ENCODE measurements around the gene HEXIM1.

Gene HEXIM1

DNA sequence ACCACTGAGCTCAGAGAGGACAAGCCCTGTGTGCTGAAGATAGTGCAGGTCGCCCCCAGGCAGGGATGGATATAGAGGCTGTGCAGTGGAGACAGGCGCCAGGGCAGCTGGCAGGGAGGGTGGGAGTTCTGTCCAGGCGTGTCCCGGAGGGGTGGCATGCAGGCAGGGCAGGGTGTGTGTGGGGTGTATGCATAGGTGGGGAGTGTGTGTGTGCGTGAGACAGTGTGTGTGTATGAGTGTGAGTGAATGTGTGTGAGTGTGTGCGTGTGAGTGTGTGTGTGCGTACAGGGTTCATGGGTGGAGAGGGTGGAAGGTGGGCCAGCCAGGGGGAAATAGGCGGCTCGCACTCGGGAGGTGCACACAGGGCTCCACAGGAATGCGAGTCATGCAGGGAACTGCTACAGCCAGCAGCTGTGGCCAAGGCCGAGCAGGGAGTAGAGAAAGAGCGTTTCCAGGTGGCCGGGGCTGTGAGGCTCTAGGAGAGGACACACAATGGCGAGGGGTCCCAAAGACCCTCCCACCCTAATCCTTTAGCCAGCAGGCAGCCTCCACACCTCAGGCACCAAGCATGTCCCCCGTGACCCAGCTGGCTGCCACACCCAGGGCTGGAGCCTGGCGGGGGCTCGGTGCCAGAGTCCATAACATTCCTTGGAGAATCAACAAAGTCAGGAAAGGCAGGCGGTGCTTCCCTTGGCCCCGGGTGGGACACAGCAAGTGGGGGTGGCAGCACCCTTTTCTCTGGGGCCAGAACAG is 20.6 kb upstream of the HEXIM1 start:
- TF ChIP-seq, protein P1, sequence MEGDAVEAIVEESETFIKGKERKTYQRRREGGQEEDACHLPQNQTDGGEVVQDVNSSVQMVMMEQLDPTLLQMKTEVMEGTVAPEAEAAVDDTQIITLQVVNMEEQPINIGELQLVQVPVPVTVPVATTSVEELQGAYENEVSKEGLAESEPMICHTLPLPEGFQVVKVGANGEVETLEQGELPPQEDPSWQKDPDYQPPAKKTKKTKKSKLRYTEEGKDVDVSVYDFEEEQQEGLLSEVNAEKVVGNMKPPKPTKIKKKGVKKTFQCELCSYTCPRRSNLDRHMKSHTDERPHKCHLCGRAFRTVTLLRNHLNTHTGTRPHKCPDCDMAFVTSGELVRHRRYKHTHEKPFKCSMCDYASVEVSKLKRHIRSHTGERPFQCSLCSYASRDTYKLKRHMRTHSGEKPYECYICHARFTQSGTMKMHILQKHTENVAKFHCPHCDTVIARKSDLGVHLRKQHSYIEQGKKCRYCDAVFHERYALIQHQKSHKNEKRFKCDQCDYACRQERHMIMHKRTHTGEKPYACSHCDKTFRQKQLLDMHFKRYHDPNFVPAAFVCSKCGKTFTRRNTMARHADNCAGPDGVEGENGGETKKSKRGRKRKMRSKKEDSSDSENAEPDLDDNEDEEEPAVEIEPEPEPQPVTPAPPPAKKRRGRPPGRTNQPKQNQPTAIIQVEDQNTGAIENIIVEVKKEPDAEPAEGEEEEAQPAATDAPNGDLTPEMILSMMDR (conservative IDR thresholded peaks at IDR 0.05; ENCODE audit: low read depth) = no peak
- ChIA-PET CTCF (interaction anchor here (1.5 kb wide), 1 partner anchor 19 kb away, joined by 3 read pairs; no protein-coding TSS in a partner anchor), POLR2A (ENCODE audit: low non-redundant PET) (no interaction called here)
- DNase-seq (ENCODE audit: low spot score) = no peak
- peak overlapping the region; percentile 100 for H3K27ac ChIP-seq

DNA sequence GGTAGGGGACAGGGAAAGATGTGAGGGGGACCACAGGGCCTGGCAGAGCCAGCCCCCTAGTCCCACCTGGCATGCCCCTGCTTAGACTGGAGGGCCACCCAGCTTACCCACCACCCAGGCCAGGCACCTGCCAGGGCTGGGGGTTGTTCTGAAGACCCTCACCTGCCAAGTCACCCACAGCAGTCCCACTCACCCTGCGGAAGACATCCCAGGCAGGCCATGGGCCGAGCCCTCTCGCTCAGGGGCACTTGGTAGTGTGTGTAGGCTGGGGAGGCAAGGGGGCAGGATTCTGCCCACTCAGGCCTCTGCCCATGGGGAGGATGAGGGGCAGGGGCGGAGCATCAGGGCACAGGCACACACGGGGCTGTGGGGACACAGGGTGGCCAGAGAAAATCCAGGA is 19.9 kb upstream of the HEXIM1 start:
- CTCF ChIA-PET = interaction anchor here (1.5 kb wide), 1 partner anchor 19 kb away, joined by 3 read pairs; no protein-coding TSS in a partner anchor
- H3K27ac ChIP-seq = peak overlapping the region; percentile 100
- TF ChIP-seq, protein P1 (conservative IDR thresholded peaks at IDR 0.05; ENCODE audit: low read depth) = no peak
- POLR2A ChIA-PET (ENCODE audit: low non-redundant PET) = no interaction called here
- DNase-seq (ENCODE audit: low spot score) = no peak

DNA sequence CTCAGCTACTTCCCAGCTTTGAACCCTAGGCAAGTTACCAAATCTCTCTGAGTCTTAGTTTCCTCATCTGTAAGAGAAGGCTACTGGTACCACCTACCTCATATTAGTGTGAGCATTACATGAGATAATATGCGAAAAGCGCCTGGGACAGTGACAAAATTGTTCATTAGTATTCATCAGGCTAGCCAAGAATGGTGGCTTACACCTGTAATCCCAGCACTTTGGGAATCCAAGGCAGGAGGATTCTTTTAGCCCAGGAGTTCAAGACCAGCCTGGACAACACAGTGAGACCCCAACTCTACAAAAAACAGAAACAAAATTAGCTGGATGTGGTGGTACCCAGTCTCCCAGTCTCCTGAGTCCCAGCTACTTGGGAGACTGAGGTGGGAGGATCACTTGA is 19.3 kb upstream of the HEXIM1 start:
- DNase-seq (ENCODE audit: low spot score) = no peak
- CTCF ChIA-PET = interaction anchor here (0.6 to 1.5 kb wide), 4 partner anchors 20 to 210 kb away, joined by 3 to 5 read pairs (median 4); no protein-coding TSS in a partner anchor
- TF ChIP-seq, protein P1 (conservative IDR thresholded peaks at IDR 0.05; ENCODE audit: low read depth) = no peak
- peak overlapping the region; percentile 100 for H3K27ac ChIP-seq
- POLR2A ChIA-PET (ENCODE audit: low non-redundant PET) = interaction anchor here (0.5 kb wide), 1 partner anchor 20 kb away, joined by 3 read pairs; no protein-coding TSS in a partner anchor

DNA sequence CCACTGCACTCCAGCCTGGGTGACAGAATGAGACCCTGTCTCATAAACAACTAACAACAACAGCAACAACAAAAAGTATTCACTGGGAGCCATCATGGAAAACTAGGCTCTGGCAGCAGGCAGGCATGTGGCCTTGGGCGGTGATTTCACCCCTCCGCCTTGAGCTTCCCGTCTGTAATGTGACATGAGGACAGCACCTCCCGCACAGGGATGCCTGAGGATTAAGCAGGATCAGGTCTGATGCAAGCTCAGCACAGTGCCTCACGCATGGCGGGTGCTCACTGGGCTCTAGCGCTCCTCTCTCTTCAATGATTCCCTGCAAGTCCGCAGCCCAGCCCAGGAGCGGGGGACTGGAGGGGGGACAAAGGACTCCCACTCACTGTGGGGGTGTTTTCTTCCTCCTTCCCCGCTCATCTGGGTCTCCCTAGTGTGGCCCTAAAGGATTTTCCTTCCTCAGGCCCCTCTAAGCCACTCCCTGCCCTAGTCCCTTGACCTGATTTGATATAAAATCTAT is 18.8 kb upstream of the HEXIM1 start:
- POLR2A ChIA-PET (ENCODE audit: low non-redundant PET) = interaction anchor here (0.5 kb wide), 1 partner anchor 19 kb away, joined by 3 read pairs; no protein-coding TSS in a partner anchor
- CTCF ChIA-PET = interaction anchor here (0.5 to 1.0 kb wide), 7 partner anchors 12 to 232 kb away, joined by 3 to 5 read pairs (median 4); no protein-coding TSS in a partner anchor
- TF ChIP-seq, protein P1 (conservative IDR thresholded peaks at IDR 0.05; ENCODE audit: low read depth) = no peak
- no peak for DNase-seq (ENCODE audit: low spot score)
- peak overlapping the region; percentile 100 for H3K27ac ChIP-seq

DNA sequence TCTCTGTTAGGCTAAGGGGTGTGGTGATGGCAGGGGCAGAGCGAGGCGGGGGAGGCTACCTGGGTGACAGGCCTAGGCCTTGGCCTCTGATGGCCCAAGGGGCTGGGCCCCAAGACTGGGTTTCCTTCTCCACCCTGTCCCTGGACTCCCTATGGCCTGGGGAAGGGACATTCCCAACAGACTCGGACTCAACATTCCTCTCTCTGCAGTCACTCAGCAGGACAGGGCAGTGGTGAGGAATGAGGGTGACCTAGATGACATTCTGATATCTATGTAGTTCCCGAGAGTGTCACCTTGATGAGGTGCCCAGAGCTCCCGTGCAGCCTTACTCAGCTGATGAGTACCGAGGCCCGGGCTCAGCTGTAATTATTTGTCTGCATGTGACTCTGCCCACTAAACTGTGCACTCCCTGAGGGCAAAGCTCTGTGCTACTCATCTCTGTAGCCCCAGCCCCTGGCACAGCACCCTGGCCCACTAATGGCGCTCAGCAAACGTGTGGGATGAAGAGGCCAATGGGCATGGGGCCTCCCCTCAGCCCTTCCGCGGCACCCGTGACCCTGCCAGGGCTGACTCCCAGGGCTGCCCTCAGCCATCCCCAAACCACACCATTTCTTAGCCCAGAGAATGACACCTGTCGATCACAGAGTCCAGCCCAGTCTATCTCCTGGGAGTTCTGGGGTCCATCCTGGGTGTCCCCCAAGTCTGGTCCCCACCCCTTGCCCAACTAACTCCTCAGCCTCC is 18.2 kb upstream of the HEXIM1 start:
- DNase-seq (ENCODE audit: low spot score) = no peak
- ChIA-PET CTCF (interaction anchor here (0.5 to 1.7 kb wide), 6 partner anchors 12 to 232 kb away, joined by 3 to 5 read pairs (median 4); no protein-coding TSS in a partner anchor), POLR2A (ENCODE audit: low non-redundant PET) (no interaction called here)
- TF ChIP-seq, protein P1 (conservative IDR thresholded peaks at IDR 0.05; ENCODE audit: low read depth) = no peak
- peak overlapping the region; percentile 100 for H3K27ac ChIP-seq

Data from RWPE1 (cell line).